ENCODE data around the gene HNRNPA0. TPM values are rescaled to one million over a fixed set of nuclear protein-coding genes. Genes with fewer than 3 reads are reported as not detected.

The HNRNPA0 gene
- total and polyA plus RNA-seq, 2 of the 8 experiments (the other 6 are each of a cell fraction or from before 2014, with no cell fraction given), result 22.0 to 71.3 TPM

- CTCF ChIA-PET (ENCODE audit: partially characterized antibody), result interaction anchor here (1.8 kb wide), 1 partner anchor 21 kb away, joined by 4 read pairs; no protein-coding TSS in a partner anchor
- no peak for FAIRE-seq
- TF ChIP-seq TEAD4 (IDR thresholded peaks at IDR 0.05; ENCODE audit: low read depth, low read length), result no peak
- no peak for TF ChIP-seq BACH1 (IDR thresholded peaks at IDR 0.05; ENCODE audit: low read length)
- TF ChIP-seq TAF7 (optimal IDR thresholded peaks at IDR 0.05; ENCODE audit: borderline replicate concordance, low read depth, low read length), result no peak
- TF ChIP-seq E2F6 (IDR thresholded peaks at IDR 0.05), result no peak
- no peak for TF ChIP-seq SIN3A (conservative IDR thresholded peaks at IDR 0.05 in 1 of 2, IDR thresholded peaks at IDR 0.05 in 1 of 2; ENCODE audit: low read depth in 1 of 2, low read length in 2 of 2)
- no peak for TF ChIP-seq RBBP5 (IDR thresholded peaks at IDR 0.05; ENCODE audit: borderline replicate concordance, low read depth, low read length)
- TF ChIP-seq TAF1 (IDR thresholded peaks at IDR 0.05; ENCODE audit: low read depth, low read length), result no peak
- no peak for TF ChIP-seq GABPA (IDR thresholded peaks at IDR 0.05; ENCODE audit: borderline replicate concordance, insufficient read depth, low read length)
- no peak for TF ChIP-seq EZH2 (IDR thresholded peaks at IDR 0.05; ENCODE audit: low read depth, low read length, severe bottlenecking)
- TF ChIP-seq ASH2L (IDR thresholded peaks at IDR 0.05; ENCODE audit: low read length), result no peak
- no peak for TF ChIP-seq MAX (IDR thresholded peaks at IDR 0.05)
- TF ChIP-seq RAD21 (IDR thresholded peaks at IDR 0.05 in 1 of 2, conservative IDR thresholded peaks at IDR 0.05 in 1 of 2; ENCODE audit: low read depth in 2 of 2, low read length in 2 of 2), result no peak
- TF ChIP-seq ZNF274 (IDR thresholded peaks at IDR 0.05; ENCODE audit: borderline replicate concordance, extremely low read depth, low read length), result no peak
These were observed 38.7 kb downstream of the HNRNPA0 start for GRCh38 chr5:137715456-137715855.

More at GRCh38 chr5:137715456-137715855, 38.7 kb downstream of the HNRNPA0 start:
- no peak overlapping the region for H2BK5ac ChIP-seq (ENCODE audit: low read depth, low read length)
- no peak overlapping the region for H3K27ac ChIP-seq (ENCODE audit: low read depth, low read length)
- no peaks in the 10 kb centered on the region for H3K79me2 ChIP-seq (ENCODE audit: control insufficient read depth in 1 of 2, insufficient read depth in 2 of 2, low read length in 2 of 2)
- no peak overlapping the region for H2AK5ac ChIP-seq (ENCODE audit: low read depth, low read length)
- H3K36me3 ChIP-seq (ENCODE audit: control insufficient read depth in 2 of 4, insufficient read depth in 4 of 4, low read length in 3 of 4), result peaks cover 0 to 13% (median 6%) of the 10 kb centered on the region in 4 experiments; a peak in 4 of 8 replicates
- 87% methylated on average over 1 of the region's 1 CpG; no CpG with 5 or more reads in 1 of the 2 experiments for whole genome bisulfite sequencing, 2 experiments (ENCODE audit: extremely low coverage in 1 of 2, insufficient coverage in 1 of 2, insufficient read length in 1 of 2, insufficient replicate concordance in 2 of 2, low coverage in 1 of 2, low lambda C conversion rate in 2 of 2, missing lambda C conversion rate in 1 of 2)
- H3K4me1 ChIP-seq (replicated peaks in 1 of 4; ENCODE audit: control insufficient read depth in 3 of 4, insufficient read depth in 4 of 4, low read length in 3 of 4), result no peaks in the 10 kb centered on the region
- no peak overlapping the region for H3K9ac ChIP-seq (replicated peaks in 1 of 4; ENCODE audit: extremely low read depth in 1 of 4, low read depth in 3 of 4, low read length in 3 of 4)
- H2BK15ac ChIP-seq (ENCODE audit: low read length), result no peak overlapping the region
- H3K23me2 ChIP-seq (ENCODE audit: low read depth, low read length), result no peaks in the 10 kb centered on the region
- no peaks in the 10 kb centered on the region for H3K27me3 ChIP-seq (replicated peaks in 1 of 4; ENCODE audit: control insufficient read depth in 3 of 4, extremely low read depth in 1 of 4, insufficient read depth in 3 of 4, low read length in 3 of 4)
- H3K4ac ChIP-seq (replicated peaks; ENCODE audit: insufficient read length, low read depth, low read length), result no peak overlapping the region
- H3K23ac ChIP-seq (ENCODE audit: insufficient read length), result no peak overlapping the region
- DNase-seq (ENCODE audit: low read depth in 1 of 2, low spot score in 2 of 2), result no peak
- H3K56ac ChIP-seq (replicated peaks; ENCODE audit: insufficient read length, low read depth, low read length), result no peak overlapping the region
- H4K5ac ChIP-seq (ENCODE audit: insufficient read length, low read depth, low read length), result no peak overlapping the region
- no peak overlapping the region for H3K14ac ChIP-seq (ENCODE audit: insufficient read length)
- no peaks in the 10 kb centered on the region for H4K20me1 ChIP-seq (replicated peaks in 1 of 2; ENCODE audit: control insufficient read depth in 1 of 2, insufficient read depth in 2 of 2, low read length in 2 of 2)
- POLR2A ChIA-PET (ENCODE audit: partially characterized antibody), result no interaction called here
- peaks cover 4 to 6% of the 10 kb centered on the region in 2 experiments for H3K9me3 ChIP-seq (ENCODE audit: insufficient read depth in 2 of 2, low read depth in 1 of 2, low read length in 1 of 2)
- no peaks in the 10 kb centered on the region for H3K79me1 ChIP-seq (ENCODE audit: low read depth, low read length)
- H2AFZ ChIP-seq (ENCODE audit: low read length), result no peak overlapping the region
- no peak overlapping the region for H3K4me3 ChIP-seq (ENCODE audit: extremely low read depth in 1 of 4, insufficient read depth in 2 of 4, low read depth in 3 of 4, low read length in 4 of 4)
- H2BK12ac ChIP-seq (ENCODE audit: low read depth, low read length), result no peak overlapping the region
- H2BK120ac ChIP-seq (replicated peaks; ENCODE audit: low read depth, low read length), result no peak overlapping the region
- H4K8ac ChIP-seq (ENCODE audit: extremely low read depth, insufficient read depth, low read length), result no peak overlapping the region
- no peak overlapping the region for H2BK20ac ChIP-seq (ENCODE audit: low read length)
- no peak overlapping the region for H3K18ac ChIP-seq (ENCODE audit: extremely low read depth, low read length)
- no peak overlapping the region for H3K4me2 ChIP-seq (ENCODE audit: insufficient read depth in 1 of 2, low read depth in 2 of 2, low read length in 2 of 2)
- H4K91ac ChIP-seq (replicated peaks; ENCODE audit: insufficient read length, low read length), result no peak overlapping the region

Measured in H1 (cell line).